ENCODE data around the gene GALNT15.

The GALNT15 gene

GRCh38 chr3:16179771-16180736 lies 5.6 kb downstream of the GALNT15 start:
- Histone ChIP-seq H3K4me3 (ENCODE audit: low read length) (peak overlapping the region; percentile 24), H3K27me3 (replicated peaks; ENCODE audit: control insufficient read depth, insufficient read depth, low read length) (no peaks in the 10 kb centered on the region), H3K9ac (ENCODE audit: low read length) (peak overlapping the region; percentile 88), H3K36me3 (ENCODE audit: control insufficient read depth, insufficient read depth, low read length, severe bottlenecking) (peaks cover 17% of the 10 kb centered on the region), H3K4me1 (ENCODE audit: control insufficient read depth, insufficient read depth, low read length) (peaks cover 84% of the 10 kb centered on the region), H3K9me3 (ENCODE audit: control insufficient read depth, low read length) (no peaks in the 10 kb centered on the region)
- peak; percentile 38 for DNase-seq (ENCODE audit: low read depth)

- Histone ChIP-seq H3K9me3 (ENCODE audit: control insufficient read depth, low read length) (no peaks in the 10 kb centered on the region), H3K4me1 (ENCODE audit: control insufficient read depth, insufficient read depth, low read length) (peaks cover 78% of the 10 kb centered on the region), H3K36me3 (ENCODE audit: control insufficient read depth, insufficient read depth, low read length, severe bottlenecking) (peaks cover 17% of the 10 kb centered on the region), H3K27me3 (replicated peaks; ENCODE audit: control insufficient read depth, insufficient read depth, low read length) (no peaks in the 10 kb centered on the region), H3K4me3 (ENCODE audit: low read length) (peak overlapping the region; percentile 24), H3K9ac (ENCODE audit: low read length) (peak overlapping the region; percentile 88)
- DNase-seq (ENCODE audit: low read depth) = no peak
Observed at GRCh38 chr3:16180737-16181134, 6.3 kb downstream of the GALNT15 start.

DNA sequence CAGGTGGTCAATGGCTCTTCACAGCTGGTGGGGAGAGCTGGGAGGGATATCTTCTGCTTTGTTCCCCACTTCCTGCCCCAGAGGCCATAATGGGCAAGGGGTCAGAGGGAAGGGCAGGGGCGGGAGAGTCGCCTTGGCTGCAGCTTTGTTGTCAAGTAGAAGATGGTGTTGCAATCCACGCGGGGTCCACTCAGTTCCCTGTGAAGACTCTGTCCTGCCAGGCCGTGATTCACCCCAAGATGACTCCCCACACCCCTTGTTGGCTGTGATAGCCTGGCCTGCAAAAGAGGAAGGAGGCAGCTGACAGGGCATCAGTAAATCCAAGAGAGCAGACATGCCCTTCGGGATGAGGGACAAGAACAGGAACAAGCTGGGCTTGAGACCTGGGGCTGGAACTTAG lies 6.9 kb downstream of the GALNT15 start:
- Histone ChIP-seq H3K9me3 (ENCODE audit: control insufficient read depth, low read length) (no peaks in the 10 kb centered on the region), H3K9ac (ENCODE audit: low read length) (peak overlapping the region; percentile 88), H3K4me1 (ENCODE audit: control insufficient read depth, insufficient read depth, low read length) (peaks cover 76% of the 10 kb centered on the region), H3K27me3 (replicated peaks; ENCODE audit: control insufficient read depth, insufficient read depth, low read length) (no peaks in the 10 kb centered on the region), H3K4me3 (ENCODE audit: low read length) (no peak overlapping the region), H3K36me3 (ENCODE audit: control insufficient read depth, insufficient read depth, low read length, severe bottlenecking) (peaks cover 17% of the 10 kb centered on the region)
- DNase-seq (ENCODE audit: low read depth) = no peak

GRCh38 chr3:16182183-16182582 lies 7.7 kb downstream of the GALNT15 start:
- Histone ChIP-seq H3K36me3 (ENCODE audit: control insufficient read depth, insufficient read depth, low read length, severe bottlenecking) (peaks cover 17% of the 10 kb centered on the region), H3K4me1 (ENCODE audit: control insufficient read depth, insufficient read depth, low read length) (peaks cover 72% of the 10 kb centered on the region), H3K9ac (ENCODE audit: low read length) (peak overlapping the region; percentile 69), H3K9me3 (ENCODE audit: control insufficient read depth, low read length) (no peaks in the 10 kb centered on the region), H3K27me3 (replicated peaks; ENCODE audit: control insufficient read depth, insufficient read depth, low read length) (no peaks in the 10 kb centered on the region), H3K4me3 (ENCODE audit: low read length) (no peak overlapping the region)
- DNase-seq (ENCODE audit: low read depth) = no peak

- H3K36me3 ChIP-seq (ENCODE audit: control insufficient read depth, insufficient read depth, low read length, severe bottlenecking) = peaks cover 17% of the 10 kb centered on the region
- no peak overlapping the region for H3K4me3 ChIP-seq (ENCODE audit: low read length)
- H3K27me3 ChIP-seq (replicated peaks; ENCODE audit: control insufficient read depth, insufficient read depth, low read length) = no peaks in the 10 kb centered on the region
- no peaks in the 10 kb centered on the region for H3K9me3 ChIP-seq (ENCODE audit: control insufficient read depth, low read length)
- no peak for DNase-seq (ENCODE audit: low read depth)
- peak overlapping the region; percentile 65 for H3K9ac ChIP-seq (ENCODE audit: low read length)
- H3K4me1 ChIP-seq (ENCODE audit: control insufficient read depth, insufficient read depth, low read length) = peaks cover 68% of the 10 kb centered on the region
Observed at GRCh38 chr3:16182612-16183011, 8.1 kb downstream of the GALNT15 start.

GRCh38 chr3:16183082-16183481 lies 8.6 kb downstream of the GALNT15 start:
- no peaks in the 10 kb centered on the region for H3K27me3 ChIP-seq (replicated peaks; ENCODE audit: control insufficient read depth, insufficient read depth, low read length)
- H3K9ac ChIP-seq (ENCODE audit: low read length) = peak overlapping the region; percentile 65
- H3K4me3 ChIP-seq (ENCODE audit: low read length) = no peak overlapping the region
- peaks cover 17% of the 10 kb centered on the region for H3K36me3 ChIP-seq (ENCODE audit: control insufficient read depth, insufficient read depth, low read length, severe bottlenecking)
- no peaks in the 10 kb centered on the region for H3K9me3 ChIP-seq (ENCODE audit: control insufficient read depth, low read length)
- H3K4me1 ChIP-seq (ENCODE audit: control insufficient read depth, insufficient read depth, low read length) = peaks cover 63% of the 10 kb centered on the region
- DNase-seq (ENCODE audit: low read depth) = no peak

DNA sequence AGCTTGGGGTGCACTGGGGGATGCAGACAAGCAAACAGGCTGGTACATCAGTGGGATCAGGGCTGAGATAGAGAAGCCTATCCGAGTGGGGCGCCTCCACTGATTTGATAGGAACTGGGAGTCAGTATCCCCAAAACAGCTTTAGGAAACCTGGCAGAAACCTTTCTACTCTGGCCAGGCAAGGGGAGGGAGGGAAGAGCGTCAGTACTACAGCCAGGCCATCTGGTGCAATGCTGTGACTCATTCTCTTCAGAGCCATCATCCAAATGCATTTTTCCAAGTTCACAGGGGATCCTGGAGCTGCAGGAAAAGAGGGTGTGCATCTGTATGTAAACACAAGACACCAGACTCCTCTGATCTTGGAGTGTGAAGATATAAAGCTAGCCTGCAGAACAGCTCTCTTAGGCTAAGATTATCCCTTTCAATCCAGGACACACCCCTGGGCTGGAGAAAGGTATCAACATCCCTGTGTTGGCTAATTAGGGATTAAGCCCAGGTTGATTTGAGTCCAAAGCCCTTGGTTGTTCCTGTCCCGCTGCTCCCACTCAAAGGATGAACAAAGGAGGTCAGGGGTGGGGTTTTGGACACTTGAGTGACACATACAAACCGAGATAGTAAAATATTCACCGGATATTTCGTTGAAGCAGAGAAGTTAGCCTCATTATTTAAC lies 9.3 kb downstream of the GALNT15 start:
- DNase-seq (ENCODE audit: low read depth) = peak; percentile 83

DNA sequence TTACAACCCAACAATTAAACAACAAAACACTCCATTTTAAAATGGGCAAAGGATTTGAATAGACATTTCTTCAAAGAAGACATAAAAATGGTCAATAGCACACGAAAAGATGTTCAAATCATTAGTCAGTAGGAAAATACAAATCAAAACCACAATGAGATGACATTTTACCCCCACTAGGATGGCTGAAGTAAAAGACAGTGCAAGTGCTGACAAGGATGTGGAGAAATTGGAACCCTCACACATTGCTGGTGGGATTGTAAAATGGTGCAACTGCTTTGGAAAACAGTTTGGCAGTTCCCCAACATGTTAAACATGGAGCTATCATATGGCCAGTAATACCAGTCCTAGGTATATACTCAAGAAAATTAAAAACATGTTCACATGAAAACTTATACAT lies 11.6 kb downstream of the GALNT15 start:
- Histone ChIP-seq H3K27me3 (replicated peaks; ENCODE audit: control insufficient read depth, insufficient read depth, low read length) (no peaks in the 10 kb centered on the region), H3K9me3 (ENCODE audit: control insufficient read depth, low read length) (no peaks in the 10 kb centered on the region), H3K4me3 (ENCODE audit: low read length) (no peak overlapping the region), H3K4me1 (ENCODE audit: control insufficient read depth, insufficient read depth, low read length) (peaks cover 39% of the 10 kb centered on the region), H3K36me3 (ENCODE audit: control insufficient read depth, insufficient read depth, low read length, severe bottlenecking) (peaks cover 9% of the 10 kb centered on the region), H3K9ac (ENCODE audit: low read length) (no peak overlapping the region)
- no peak for DNase-seq (ENCODE audit: low read depth)

More for the DNA sequence above, 9.3 kb downstream of the GALNT15 start:
- no peaks in the 10 kb centered on the region for H3K27me3 ChIP-seq (replicated peaks; ENCODE audit: control insufficient read depth, insufficient read depth, low read length)
- peak overlapping the region; percentile 65 for H3K9ac ChIP-seq (ENCODE audit: low read length)
- H3K36me3 ChIP-seq (ENCODE audit: control insufficient read depth, insufficient read depth, low read length, severe bottlenecking) = peaks cover 17% of the 10 kb centered on the region
- no peak overlapping the region for H3K4me3 ChIP-seq (ENCODE audit: low read length)
- peaks cover 59% of the 10 kb centered on the region for H3K4me1 ChIP-seq (ENCODE audit: control insufficient read depth, insufficient read depth, low read length)
- no peaks in the 10 kb centered on the region for H3K9me3 ChIP-seq (ENCODE audit: control insufficient read depth, low read length)

GRCh38 chr3:16186565-16186964 lies 12.1 kb downstream of the GALNT15 start:
- Histone ChIP-seq H3K9me3 (ENCODE audit: control insufficient read depth, low read length) (no peaks in the 10 kb centered on the region), H3K4me1 (ENCODE audit: control insufficient read depth, insufficient read depth, low read length) (peaks cover 39% of the 10 kb centered on the region), H3K36me3 (ENCODE audit: control insufficient read depth, insufficient read depth, low read length, severe bottlenecking) (peaks cover 9% of the 10 kb centered on the region), H3K27me3 (replicated peaks; ENCODE audit: control insufficient read depth, insufficient read depth, low read length) (no peaks in the 10 kb centered on the region), H3K4me3 (ENCODE audit: low read length) (no peak overlapping the region), H3K9ac (ENCODE audit: low read length) (no peak overlapping the region)
- DNase-seq (ENCODE audit: low read depth) = no peak

GRCh38 chr3:16187213-16187790 lies 12.8 kb downstream of the GALNT15 start:
- no peak overlapping the region for H3K4me3 ChIP-seq (ENCODE audit: low read length)
- H3K36me3 ChIP-seq (ENCODE audit: control insufficient read depth, insufficient read depth, low read length, severe bottlenecking) = peaks cover 13% of the 10 kb centered on the region
- H3K4me1 ChIP-seq (ENCODE audit: control insufficient read depth, insufficient read depth, low read length) = peaks cover 40% of the 10 kb centered on the region
- DNase-seq (ENCODE audit: low read depth) = peak; percentile 34
- no peak overlapping the region for H3K9ac ChIP-seq (ENCODE audit: low read length)
- no peaks in the 10 kb centered on the region for H3K9me3 ChIP-seq (ENCODE audit: control insufficient read depth, low read length)
- no peaks in the 10 kb centered on the region for H3K27me3 ChIP-seq (replicated peaks; ENCODE audit: control insufficient read depth, insufficient read depth, low read length)

GRCh38 chr3:16188071-16188470 lies 13.6 kb downstream of the GALNT15 start:
- Histone ChIP-seq H3K9me3 (ENCODE audit: control insufficient read depth, low read length) (no peaks in the 10 kb centered on the region), H3K4me3 (ENCODE audit: low read length) (no peak overlapping the region), H3K9ac (ENCODE audit: low read length) (no peak overlapping the region), H3K27me3 (replicated peaks; ENCODE audit: control insufficient read depth, insufficient read depth, low read length) (no peaks in the 10 kb centered on the region), H3K4me1 (ENCODE audit: control insufficient read depth, insufficient read depth, low read length) (peaks cover 37% of the 10 kb centered on the region), H3K36me3 (ENCODE audit: control insufficient read depth, insufficient read depth, low read length, severe bottlenecking) (peaks cover 11% of the 10 kb centered on the region)
- no peak for DNase-seq (ENCODE audit: low read depth)
